GM12878 (cell line): ENCODE data around the gene ZNF692. TPM values are rescaled to one million over a fixed set of nuclear protein-coding genes. Genes with fewer than 3 reads are reported as not detected.

Source experiments
- ATAC-seq: fragments of 200-7000 bp; cut with Tn5 transposase; 3 replicates; pipeline ENCODE4 v1.9.1; 2020; ENCODE audit warnings: mild to moderate bottlenecking, moderate library complexity
- BruUV-seq: library from RNA; stranded (reverse); fragments of 400-500 nt; replicated peaks from 2 replicates; lab custom pipeline; 2021; lab: Mats Ljungman, UMichigan
- CTCF ChIA-PET: fragments of 300-600 bp; sonication (Branson Sonifier 250); formaldehyde crosslinking; extraction: SDS; loops from one replicate; lab custom pipeline; 2021; ENCODE audit warnings: inconsistent platforms; lab: Yijun Ruan, JAX
- POLR2A ChIA-PET: fragments of 350-600 bp; formaldehyde crosslinking; extraction: SDS; loops from one replicate; lab custom pipeline; 2021; ENCODE audit warnings: inconsistent platforms; lab: Charles Lee
- RAD21 ChIA-PET: fragments of 300-600 bp; sonication (Branson Sonifier 250); formaldehyde crosslinking; loops from one replicate; lab custom pipeline; 2023; ENCODE audit warnings: antibody characterized with exemption; ENCODE audit not compliant: unreplicated experiment; lab: Charles Lee
- SMC1A ChIA-PET: fragments of 300-600 bp; sonication (Branson Sonifier 250); formaldehyde crosslinking; loops from one replicate; lab custom pipeline; 2023; ENCODE audit not compliant: unreplicated experiment, uncharacterized antibody; lab: Charles Lee
- DNase-seq: peaks from one replicate; pipeline ENCODE4 v3.0.0-alpha.2; 2011; ENCODE audit warnings: low read depth, low spot score
- FAIRE-seq: peaks from 3 replicates; lab custom pipeline; 2011; peaks lifted over from hg19 to GRCh38; lab: Jason Lieb, UNC
- H2AFZ ChIP-seq: 2 replicates; pipeline ENCODE4 v1.6.0; 2011; ENCODE audit warnings: low read depth, low read length, control low read depth; ENCODE audit not compliant: control insufficient read depth
- H3K27ac ChIP-seq: 2 replicates; pipeline ENCODE4 v1.5.1; 2011; ENCODE audit warnings: control low read depth; ENCODE audit not compliant: control insufficient read depth, insufficient read depth
- H3K27me3 ChIP-seq, 2 experiments: replicated peaks in 1 of 2; 2 replicates each; pipeline versions ENCODE4 v1.6.0 to v1.6.1; 2011; ENCODE audit warnings: low read length in 1 of 2; ENCODE audit not compliant: control insufficient read depth in 2 of 2, insufficient read depth in 2 of 2
- H3K36me3 ChIP-seq, 2 experiments: 2 replicates each; pipeline ENCODE4 v1.5.1; 2011; ENCODE audit warnings: low read length in 1 of 2; ENCODE audit not compliant: control insufficient read depth in 2 of 2, insufficient read depth in 2 of 2
- H3K4me1 ChIP-seq: 2 replicates; pipeline ENCODE4 v1.6.1; 2011; ENCODE audit warnings: mild to moderate bottlenecking, low read length, moderate library complexity, mixed read lengths; ENCODE audit not compliant: control insufficient read depth, insufficient read depth
- H3K4me2 ChIP-seq: 2 replicates; pipeline ENCODE4 v1.6.0; 2011; ENCODE audit warnings: control low read depth; ENCODE audit not compliant: control insufficient read depth, insufficient read depth
- H3K4me3 ChIP-seq: fragments of 200-600 bp; sonication (generic); 2 replicates; pipeline ENCODE4 v1.5.1; 2016
- H3K79me2 ChIP-seq: 2 replicates; pipeline ENCODE4 v1.6.0; 2011; ENCODE audit warnings: low read length; ENCODE audit not compliant: control insufficient read depth, insufficient read depth
- H3K9ac ChIP-seq: 2 replicates; pipeline ENCODE4 v1.8.0; 2011; ENCODE audit warnings: low read length, control low read depth, mixed read lengths; ENCODE audit not compliant: control insufficient read depth, insufficient read depth
- H3K9me3 ChIP-seq: replicated peaks from 3 replicates; pipeline ENCODE4 v1.5.1; 2011; ENCODE audit warnings: mild to moderate bottlenecking, low read length; ENCODE audit not compliant: control insufficient read depth, insufficient read depth
- H4K20me1 ChIP-seq: 2 replicates; pipeline ENCODE4 v1.6.0; 2011; ENCODE audit not compliant: control insufficient read depth, insufficient read depth
- EGR1 ChIP-seq, 2 experiments: IDR thresholded peaks; 1 replicate in 1 of 2; 2 replicates in 1 of 2; pipeline ENCODE4 v1.6.1; 2011 to 2012; ENCODE audit warnings: low read depth in 2 of 2, low read length in 2 of 2, borderline replicate concordance in 1 of 2, mild to moderate bottlenecking in 1 of 2, moderate library complexity in 1 of 2
- ELK1 ChIP-seq: IDR thresholded peaks from 2 replicates; pipeline ENCODE4 v1.6.1; 2012; ENCODE audit warnings: low read depth, low read length, improper control_type of control experiment
- IRF4 ChIP-seq: IDR thresholded peaks from 2 replicates; pipeline ENCODE4 v1.6.1; 2011; ENCODE audit warnings: low read depth, low read length
- KLF5 ChIP-seq: fragments of 450-650 bp; IDR thresholded peaks from 2 replicates; pipeline ENCODE4 v1.6.1; 2014; ENCODE audit warnings: mild to moderate bottlenecking; ENCODE audit not compliant: partially characterized antibody
- NFYA ChIP-seq: IDR thresholded peaks from 2 replicates; pipeline ENCODE4 v1.6.1; 2011; ENCODE audit warnings: low read depth, mild to moderate bottlenecking, low read length, improper control_type of control experiment, borderline replicate concordance
- POLR2AphosphoS2 ChIP-seq: IDR thresholded peaks from 2 replicates; pipeline ENCODE4 v1.6.1; 2011; ENCODE audit warnings: low read depth, mild to moderate bottlenecking, low read length, improper control_type of control experiment, moderate library complexity
- POU2F2 ChIP-seq: IDR thresholded peaks from 3 replicates; pipeline ENCODE4 v1.6.1; 2011; ENCODE audit warnings: low read depth, mild to moderate bottlenecking, low read length, borderline replicate concordance
- SMAD1 ChIP-seq: fragments of 450-650 bp; IDR thresholded peaks from 2 replicates; pipeline ENCODE4 v1.6.1; 2018; ENCODE audit warnings: mild to moderate bottlenecking, low read depth; ENCODE audit not compliant: partially characterized antibody
- SMC3 ChIP-seq: IDR thresholded peaks from 2 replicates; pipeline ENCODE4 v1.6.1; 2011; ENCODE audit warnings: low read length, improper control_type of control experiment, borderline replicate concordance
- TAF1 ChIP-seq: IDR thresholded peaks from 2 replicates; pipeline ENCODE4 v1.6.1; 2011; ENCODE audit warnings: mild to moderate bottlenecking, low read depth, low read length, borderline replicate concordance
- ZNF687 ChIP-seq: fragments of 450-650 bp; IDR thresholded peaks from 2 replicates; pipeline ENCODE4 v1.6.1; 2017; ENCODE audit warnings: mild to moderate bottlenecking, moderate library complexity
- WGBS: methylation state at CpG from one replicate; pipeline ENCODE4 v1.1.6; 2016; ENCODE audit warnings: low lambda C conversion rate; ENCODE audit not compliant: insufficient replicate concordance, insufficient coverage; ENCODE audit errors: missing lambda C conversion rate; 5-methylcytosine and 5-hydroxymethylcytosine counted together
- in situ Hi-C: fragments of 300-500 bp; cut with MboI; formaldehyde crosslinking; loops from 9 replicates; pipeline ENCODE4 v1.14.3; 2018; ENCODE audit warnings: mixed read lengths
- intact Hi-C: fragments of 100-400 bp; cut with micrococcal nuclease; formaldehyde crosslinking; loops from one replicate; pipeline ENCODE4 v1.14.2; 2022; ENCODE audit not compliant: unreplicated experiment
- polyA plus RNA-seq, 11 experiments: library from polyadenylated mRNA; depleted of rRNA in 4 of 11; unstranded in 6 of 11; stranded (reverse) in 5 of 11; fragments of >200 nt; fragmentation: Nextera tagmentation in 4 of 11; fragmentation: Illumina TruSeq in 1 of 11; extraction: Ambion mirVana in 4 of 11; extraction: Trizol in 1 of 11; gene quantifications; 1 replicate in 1 of 11; 2 replicates in 10 of 11; pipeline versions ENCODE4 v1.2.1 to v1.2.3, GENCODE V29; 2011 to 2016; ENCODE audit warnings: inconsistent platforms in 2 of 11, missing spikeins in 2 of 11, low read depth in 1 of 11
- total RNA-seq, 4 experiments: library from RNA; depleted of rRNA in 3 of 4; stranded (reverse); fragments of >200 nt in 3 of 4; fragmentation: Illumina TruSeq in 1 of 4; extraction: Trizol in 1 of 4; gene quantifications; 2 replicates each; pipeline versions ENCODE4 v1.2.1 to v1.2.3, GENCODE V29; 2013 to 2021
- TF ChIP-seq, protein P1 (sequence below): IDR thresholded peaks from 2 replicates; pipeline ENCODE4 v1.6.1; 2011; ENCODE audit warnings: borderline replicate concordance, low read depth, mild to moderate bottlenecking, moderate library complexity, mixed read lengths, low read length; ENCODE audit not compliant: insufficient read depth; ENCODE audit errors: extremely low read length

Gene ZNF692
- total and polyA plus RNA-seq, 10 of the 15 experiments (the other 5 are each of a cell fraction or from before 2014, with no cell fraction given), result 5.3 to 76.6 (median 36.9) TPM

DNA sequence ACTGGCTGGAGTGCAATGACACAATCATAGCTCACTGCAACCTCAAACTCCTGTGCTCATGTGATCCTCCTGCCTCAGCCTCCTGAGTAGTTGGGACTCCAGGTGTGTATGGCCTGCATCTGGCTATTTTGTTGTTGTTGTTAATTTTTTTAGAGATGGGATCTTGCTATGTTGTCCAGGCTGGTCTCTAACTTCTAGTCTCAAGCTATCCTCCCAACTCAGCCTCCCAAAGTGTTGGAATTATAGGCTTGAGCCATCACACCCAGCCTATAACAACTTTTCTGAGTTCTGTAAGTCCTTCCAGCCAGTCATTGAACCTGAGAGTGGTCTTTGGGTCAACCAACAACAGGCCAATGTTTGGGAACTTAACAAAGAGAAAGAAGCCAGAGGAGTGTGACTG lies 36.0 kb upstream of the ZNF692 start:
- no peaks in the 10 kb centered on the region for H4K20me1 ChIP-seq
- no peak overlapping the region for H3K4me2 ChIP-seq
- H3K9ac ChIP-seq, result no peak overlapping the region
- TF ChIP-seq NFYA (no peak), ELK1 (no peak), TAF1 (no peak)
- TF ChIP-seq, protein P1, sequence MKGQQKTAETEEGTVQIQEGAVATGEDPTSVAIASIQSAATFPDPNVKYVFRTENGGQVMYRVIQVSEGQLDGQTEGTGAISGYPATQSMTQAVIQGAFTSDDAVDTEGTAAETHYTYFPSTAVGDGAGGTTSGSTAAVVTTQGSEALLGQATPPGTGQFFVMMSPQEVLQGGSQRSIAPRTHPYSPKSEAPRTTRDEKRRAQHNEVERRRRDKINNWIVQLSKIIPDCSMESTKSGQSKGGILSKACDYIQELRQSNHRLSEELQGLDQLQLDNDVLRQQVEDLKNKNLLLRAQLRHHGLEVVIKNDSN, result no peak
- RAD21 ChIA-PET, result no interaction called here
- DNase-seq (no peak), ATAC-seq (no peak), FAIRE-seq (no peak)
- POLR2A ChIA-PET, result no interaction called here
- H3K36me3 ChIP-seq, result no peaks in the 10 kb centered on the region
- CTCF ChIA-PET, result no interaction called here
- SMC1A ChIA-PET, result no interaction called here
- no peaks in the 10 kb centered on the region; a peak in 1 of 4 replicates for H3K27me3 ChIP-seq
- no TSS peak for BruUV-seq
- no peak overlapping the region for H3K4me3 ChIP-seq
- H2AFZ ChIP-seq, result no peak overlapping the region
- no peaks in the 10 kb centered on the region for H3K4me1 ChIP-seq
- no peak overlapping the region for H3K27ac ChIP-seq
- no peaks in the 10 kb centered on the region for H3K79me2 ChIP-seq
- H3K9me3 ChIP-seq, result no peaks in the 10 kb centered on the region
- intact Hi-C loops (no loop called here), in situ Hi-C loops (no loop called here)

DNA sequence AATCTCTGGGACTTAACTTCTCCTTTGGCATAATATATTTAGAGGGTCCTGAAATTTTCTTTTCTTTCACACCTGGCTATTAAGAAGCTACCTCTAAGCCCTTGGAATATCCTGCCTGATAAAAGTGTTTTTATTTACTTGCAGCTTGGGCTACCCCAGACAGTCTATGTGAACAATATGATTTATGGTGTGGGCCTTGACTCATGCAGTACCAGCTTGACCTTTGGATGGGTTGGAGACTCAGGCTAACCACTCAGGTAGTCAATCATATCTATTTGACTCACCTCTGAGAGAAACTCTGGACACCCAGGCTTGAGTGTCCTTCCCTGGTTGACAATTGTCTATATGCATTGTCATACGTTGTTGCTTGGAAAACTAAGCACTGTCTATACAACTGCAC lies 33.7 kb upstream of the ZNF692 start:
- ChIA-PET SMC1A (no interaction called here), CTCF (interaction anchor here (0.5 kb wide), 1 partner anchor 36 kb away, joined by 3 read pairs; no protein-coding TSS in a partner anchor), POLR2A (interaction anchor here (0.8 kb wide), 1 partner anchor 12 kb away, joined by 3 read pairs; no protein-coding TSS in a partner anchor), RAD21 (no interaction called here)
- DNase-seq (no peak), ATAC-seq (no peak), FAIRE-seq (no peak)
- Histone ChIP-seq H3K9me3 (no peaks in the 10 kb centered on the region), H4K20me1 (no peaks in the 10 kb centered on the region), H3K4me2 (no peak overlapping the region), H3K4me1 (no peaks in the 10 kb centered on the region), H2AFZ (no peak overlapping the region), H3K79me2 (no peaks in the 10 kb centered on the region), H3K9ac (no peak overlapping the region), H3K4me3 (no peak overlapping the region), H3K36me3 (no peaks in the 10 kb centered on the region), H3K27ac (no peak overlapping the region), H3K27me3 (no peaks in the 10 kb centered on the region; a peak in 1 of 4 replicates)
- in situ Hi-C loops, result no loop called here
- intact Hi-C loops, result no loop called here
- 0% methylated on average over 1 of the region's 1 CpG for WGBS
- no TSS peak for BruUV-seq
- no peak for TF ChIP-seq SMAD1
- TF ChIP-seq IRF4, result no peak
- TF ChIP-seq EGR1 (IDR thresholded peaks at IDR 0.05; ENCODE audit: borderline replicate concordance in 1 of 2, low read depth in 2 of 2, low read length in 2 of 2), result no peak
- no peak for TF ChIP-seq POU2F2
- TF ChIP-seq POLR2AphosphoS2, result no peak
- TF ChIP-seq SMC3, result no peak
- TF ChIP-seq KLF5, result no peak
- TF ChIP-seq ZNF687, result no peak
